ENCODE results near the gene RIPK1.
"Not testable (repeated sequence)": the region's sequence is repeated elsewhere in the genome, so short reads cannot be mapped to it uniquely, and the experiment has no call there.

Gene RIPK1

GRCh38 chr6:3135668-3136291, 67.5 kb downstream of the RIPK1 start:
- no peak overlapping the region; the same call in 1 of the 2 replicates for H3K4me3 ChIP-seq (ENCODE audit: low read depth, low read length)
- TF ChIP-seq CTCF (IDR thresholded peaks at IDR 0.05; ENCODE audit: control insufficient read depth, extremely low read depth, insufficient read depth), result no peak
- peak; percentile 77 for DNase-seq (ENCODE audit: low read depth)

- DNase-seq (ENCODE audit: low read depth), result no peak
- no peak for TF ChIP-seq CTCF (IDR thresholded peaks at IDR 0.05; ENCODE audit: control insufficient read depth, extremely low read depth, insufficient read depth)
- H3K4me3 ChIP-seq (ENCODE audit: low read depth, low read length), result no peak overlapping the region
Observed at GRCh38 chr6:3136292-3137011, 68.2 kb downstream of the RIPK1 start.

GRCh38 chr6:3137057-3137777, 68.9 kb downstream of the RIPK1 start:
- no peak for DNase-seq (ENCODE audit: low read depth)
- no peak overlapping the region for H3K4me3 ChIP-seq (ENCODE audit: low read depth, low read length)
- TF ChIP-seq CTCF (IDR thresholded peaks at IDR 0.05; ENCODE audit: control insufficient read depth, extremely low read depth, insufficient read depth), result no peak

GRCh38 chr6:3137873-3138272, 69.6 kb downstream of the RIPK1 start:
- DNase-seq (ENCODE audit: low read depth), result not testable (repeated sequence)

GRCh38 chr6:3138341-3138740, 70.0 kb downstream of the RIPK1 start:
- no peak for DNase-seq (ENCODE audit: low read depth)
- no peak for TF ChIP-seq CTCF (IDR thresholded peaks at IDR 0.05; ENCODE audit: control insufficient read depth, extremely low read depth, insufficient read depth)
- H3K4me3 ChIP-seq (ENCODE audit: low read depth, low read length), result no peak overlapping the region

More at GRCh38 chr6:3137873-3138272, 69.6 kb downstream of the RIPK1 start:
- H3K4me3 ChIP-seq (ENCODE audit: low read depth, low read length), result not testable (repeated sequence)

GRCh38 chr6:3139090-3139903, 71.0 kb downstream of the RIPK1 start:
- H3K4me3 ChIP-seq (ENCODE audit: low read depth, low read length), result no peak overlapping the region
- DNase-seq (ENCODE audit: low read depth), result peak; percentile 99
- no peak for TF ChIP-seq CTCF (IDR thresholded peaks at IDR 0.05; ENCODE audit: control insufficient read depth, extremely low read depth, insufficient read depth)
